ENCODE data around the gene AMBP.

- TF ChIP-seq CTCF (CRISPR knock-in tag; IDR thresholded peaks at IDR 0.05): no peak
- TF ChIP-seq ZNF709 (CRISPR knock-in tag; IDR thresholded peaks at IDR 0.05): no peak
- no peak for TF ChIP-seq MNT (IDR thresholded peaks at IDR 0.05)
- TF ChIP-seq SIN3A (IDR thresholded peaks at IDR 0.05; ENCODE audit: borderline replicate concordance, low read depth, low read length): no peak
- TF ChIP-seq ZBTB7A (CRISPR knock-in tag; IDR thresholded peaks at IDR 0.05): no peak
- no peak for TF ChIP-seq RNF2 (conservative IDR thresholded peaks at IDR 0.05; ENCODE audit: low read depth)
- no peak for TF ChIP-seq SMC3 (IDR thresholded peaks at IDR 0.05; ENCODE audit: low read length)
- TF ChIP-seq CHD4 (IDR thresholded peaks at IDR 0.05; ENCODE audit: borderline replicate concordance, low read length): no peak
- no peak for TF ChIP-seq HCFC1 (IDR thresholded peaks at IDR 0.05; ENCODE audit: low read depth, low read length)
- no peak for TF ChIP-seq NFRKB (IDR thresholded peaks at IDR 0.05)
- no peak for TF ChIP-seq ZBTB21 (CRISPR knock-in tag; IDR thresholded peaks at IDR 0.05)
Measured at GRCh38 chr9:114070188-114071103, 7.7 kb downstream of the AMBP start.
